Transverse colon (tissue), 4 donors: ENCODE measurements around the gene SYT14.

Experiments used
- CTCF ChIP-seq, 5 experiments: fragments of 200-600 bp in 3 of 5; fragments of 450-650 bp in 2 of 5; sonication (generic) in 3 of 5; IDR thresholded peaks; 1 replicate in 2 of 5; 2 replicates in 3 of 5; pipeline ENCODE4 v1.5.1; 2016 to 2017; ENCODE audit warnings: antibody characterized with exemption in 5 of 5, inconsistent platforms in 3 of 5, mild to moderate bottlenecking in 2 of 5, moderate library complexity in 1 of 5
- EP300 ChIP-seq: sonication (generic); formaldehyde crosslinking; IDR thresholded peaks from one replicate; pipeline ENCODE4 v1.6.1; 2017; ENCODE audit warnings: antibody characterized with exemption, low read depth
- POLR2A ChIP-seq: fragments of 450-650 bp; IDR thresholded peaks from one replicate; pipeline ENCODE4 v1.6.1; 2016; ENCODE audit warnings: antibody characterized with exemption, mild to moderate bottlenecking, moderate library complexity
- POLR2AphosphoS5 ChIP-seq, 3 donors: sonication (generic); formaldehyde crosslinking; IDR thresholded peaks; one replicate each; pipeline ENCODE4 v1.6.1; 2016; ENCODE audit warnings: antibody characterized with exemption in 3 of 3

GRCh38 chr1:209988706-209989105 is 50.7 kb downstream of the SYT14 start:
- no peak for TF ChIP-seq POLR2AphosphoS5 (IDR thresholded peaks at IDR 0.05)
- TF ChIP-seq CTCF (IDR thresholded peaks at IDR 0.05): no peak
- TF ChIP-seq POLR2A: no peak
- no peak for TF ChIP-seq EP300
